Natural killer cell (primary cell): Measurements from ENCODE around the gene DEFB132. TPM values are rescaled to one million over a fixed set of nuclear protein-coding genes. Genes with fewer than 3 reads are reported as not detected.
"Not testable (repeated sequence)": the region's sequence is repeated elsewhere in the genome, so short reads cannot be mapped to it uniquely, and the experiment has no call there.

Source experiments
- ATAC-seq, 3 donors: fragments of 150-1000 bp in 2 of 3; fragments of 200-7000 bp in 1 of 3; cut with Tn5 transposase; 1 replicate in 1 of 3; 2 replicates in 2 of 3; pipeline ENCODE4 v1.10.0; 2021; ENCODE audit warnings: mild to moderate bottlenecking in 2 of 3, moderate library complexity in 2 of 3
- DNase-seq, 2 donors: peaks; one replicate each; pipeline versions ENCODE4 v3.0.0 to v3.0.0-alpha.2; 2013 to 2021; ENCODE audit warnings: mixed read lengths in 1 of 2
- H3K27ac ChIP-seq: one replicate; pipeline ENCODE4 v1.5.1; 2013; ENCODE audit warnings: mild to moderate bottlenecking, low read length
- H3K27me3 ChIP-seq: one replicate; pipeline ENCODE4 v1.6.1; 2013; ENCODE audit warnings: low read length; ENCODE audit not compliant: control insufficient read depth, insufficient read depth
- H3K36me3 ChIP-seq: one replicate; pipeline ENCODE4 v1.6.1; 2013; ENCODE audit warnings: low read length; ENCODE audit not compliant: control insufficient read depth, insufficient read depth
- H3K4me1 ChIP-seq: one replicate; pipeline ENCODE4 v1.6.1; 2013; ENCODE audit warnings: low read length; ENCODE audit not compliant: control insufficient read depth, insufficient read depth
- H3K4me3 ChIP-seq: one replicate; pipeline ENCODE4 v1.5.1; 2013; ENCODE audit warnings: low read length
- H3K9me3 ChIP-seq: one replicate; pipeline ENCODE4 v1.6.1; 2013; ENCODE audit warnings: low read length; ENCODE audit not compliant: control insufficient read depth, insufficient read depth
- H3K27ac Mint-ChIP-seq, 2 donors: one replicate each; pipeline ENCODE4 v1.8.0; 2022; ENCODE audit warnings: mild to moderate bottlenecking in 2 of 2, mixed read lengths in 2 of 2, moderate library complexity in 1 of 2
- H3K27me3 Mint-ChIP-seq, 2 donors: one replicate each; pipeline ENCODE4 v1.8.0; 2022; ENCODE audit warnings: low read depth in 2 of 2, mixed read lengths in 2 of 2
- H3K36me3 Mint-ChIP-seq: one replicate; pipeline ENCODE4 v1.8.0; 2022; ENCODE audit warnings: mixed read lengths
- H3K4me1 Mint-ChIP-seq, 2 donors: one replicate each; pipeline ENCODE4 v1.8.0; 2022; ENCODE audit warnings: mixed read lengths in 2 of 2
- H3K4me3 Mint-ChIP-seq: one replicate; pipeline ENCODE4 v1.8.0; 2022; ENCODE audit warnings: mild to moderate bottlenecking, moderate library complexity, mixed read lengths
- H3K9me3 Mint-ChIP-seq, 2 donors: one replicate each; pipeline ENCODE4 v1.8.0; 2022; ENCODE audit warnings: mixed read lengths in 2 of 2
- CTCF ChIP-seq: fragments of 200-600 bp; IDR thresholded peaks from one replicate; pipeline ENCODE4 v1.8.0; 2022; ENCODE audit warnings: antibody characterized with exemption
- WGBS: methylation state at CpG from one replicate; pipeline ENCODE4 v1.1.7; 2013; ENCODE audit warnings: missing lambda C conversion rate; ENCODE audit not compliant: insufficient coverage; 5-methylcytosine and 5-hydroxymethylcytosine counted together
- intact Hi-C: fragments of 100-400 bp; cut with micrococcal nuclease; formaldehyde crosslinking; loops from one replicate; pipeline ENCODE4 v1.14.2; 2022
- total RNA-seq, 4 donors: library from RNA; stranded (reverse); fragments of 120-200 nt in 1 of 4; gene quantifications; one replicate each; pipeline versions ENCODE4 v1.2.3 to v1.2.4, GENCODE V29; 2013 to 2022

DEFB132 gene
- total RNA-seq, 3 donors from 2014 or later (not counting 1 experiment from before 2014, with no cell fraction given) = not detected

GRCh38 chr20:242905-243304 is 14.6 kb upstream of the DEFB132 start:
- no peak overlapping the region for H3K27ac ChIP-seq
- Mint-ChIP-seq H3K27ac (no peak overlapping the region), H3K9me3 (no peaks in the 10 kb centered on the region), H3K4me3 (no peak overlapping the region), H3K36me3 (no peaks in the 10 kb centered on the region), H3K4me1 (no peaks in the 10 kb centered on the region), H3K27me3 (peaks cover 4 to 10% of the 10 kb centered on the region in 2 donors)
- DNase-seq (no peak), ATAC-seq (no peak)
- no peaks in the 10 kb centered on the region for H3K9me3 ChIP-seq
- intact Hi-C loops = no loop called here
- H3K4me3 ChIP-seq = no peak overlapping the region
- no peaks in the 10 kb centered on the region for H3K27me3 ChIP-seq
- no peaks in the 10 kb centered on the region for H3K36me3 ChIP-seq
- no peaks in the 10 kb centered on the region for H3K4me1 ChIP-seq
- TF ChIP-seq CTCF = no peak
- WGBS = 88% methylated on average over 2 of the region's 2 CpGs

GRCh38 chr20:251354-251753 is 6.2 kb upstream of the DEFB132 start:
- ATAC-seq (no peak), DNase-seq (no peak)
- no peak for TF ChIP-seq CTCF
- no peaks in the 10 kb centered on the region for H3K9me3 Mint-ChIP-seq
- intact Hi-C loops = no loop called here
- no peaks in the 10 kb centered on the region for H3K27me3 Mint-ChIP-seq
- no peaks in the 10 kb centered on the region for H3K36me3 Mint-ChIP-seq
- no peaks in the 10 kb centered on the region for H3K9me3 ChIP-seq
- WGBS = 0% methylated on average over 1 of the region's 2 CpGs
- H3K4me1 Mint-ChIP-seq = peaks cover 9 to 10% of the 10 kb centered on the region in 2 donors
- H3K4me1 ChIP-seq = no peaks in the 10 kb centered on the region
- H3K27ac ChIP-seq = no peak overlapping the region
- H3K4me3 ChIP-seq = no peak overlapping the region
- H3K27ac Mint-ChIP-seq = no peak overlapping the region
- H3K27me3 ChIP-seq = no peaks in the 10 kb centered on the region
- H3K36me3 ChIP-seq = no peaks in the 10 kb centered on the region
- no peak overlapping the region for H3K4me3 Mint-ChIP-seq

DNA sequence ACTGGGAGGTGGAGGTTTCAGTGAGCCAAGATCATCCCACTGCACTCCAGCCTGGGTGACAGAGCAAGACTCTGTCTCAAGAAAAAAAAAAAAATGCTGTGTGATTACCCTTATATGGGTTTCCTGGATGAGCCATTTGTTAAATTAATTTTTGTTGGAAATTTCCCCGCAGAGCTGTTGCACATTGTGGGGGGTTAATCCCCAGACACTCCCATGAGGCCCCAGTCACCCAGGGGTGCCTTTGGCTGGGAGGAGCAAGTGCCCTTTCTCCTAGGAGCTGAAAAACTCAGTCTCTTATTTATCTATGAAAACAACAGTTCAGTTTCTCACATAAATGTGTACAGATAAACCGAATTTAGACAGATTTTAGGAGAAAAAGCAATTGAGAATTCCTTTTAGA is 4.7 kb upstream of the DEFB132 start:
- ATAC-seq (no peak), DNase-seq (no peak)
- Histone ChIP-seq H3K4me1 (no peaks in the 10 kb centered on the region), H3K36me3 (no peaks in the 10 kb centered on the region), H3K9me3 (no peaks in the 10 kb centered on the region), H3K27ac (no peak overlapping the region), H3K27me3 (no peaks in the 10 kb centered on the region), H3K4me3 (no peak overlapping the region)
- peaks cover 9 to 10% of the 10 kb centered on the region in 2 donors for H3K4me1 Mint-ChIP-seq
- intact Hi-C loops = no loop called here
- no peak for TF ChIP-seq CTCF
- no peak overlapping the region for H3K4me3 Mint-ChIP-seq
- H3K36me3 Mint-ChIP-seq = no peaks in the 10 kb centered on the region
- WGBS = 79% methylated on average over 2 of the region's 2 CpGs
- no peaks in the 10 kb centered on the region for H3K9me3 Mint-ChIP-seq
- peaks cover 3 to 7% of the 10 kb centered on the region in 2 donors for H3K27me3 Mint-ChIP-seq
- no peak overlapping the region for H3K27ac Mint-ChIP-seq

- DNase-seq, H3K4me1 ChIP-seq, H3K4me3 ChIP-seq, H3K4me1 Mint-ChIP-seq, H3K4me3 Mint-ChIP-seq, H3K27ac ChIP-seq, H3K9me3 ChIP-seq, H3K36me3 ChIP-seq, intact Hi-C loops, H3K27me3 ChIP-seq, H3K27ac Mint-ChIP-seq, ATAC-seq, H3K36me3 Mint-ChIP-seq, H3K9me3 Mint-ChIP-seq: not testable (repeated sequence)
- 54% methylated on average over 5 of the region's 6 CpGs for WGBS
- peaks cover 7 to 13% of the 10 kb centered on the region in 2 donors for H3K27me3 Mint-ChIP-seq
Observed at GRCh38 chr20:253447-253846, 4.1 kb upstream of the DEFB132 start.
